Psoas muscle (tissue), 8 donors: ENCODE measurements around the gene ATP1B4. TPM values are rescaled to one million over a fixed set of nuclear protein-coding genes. Genes with fewer than 3 reads are reported as not detected.

Source experiments
- ATAC-seq, 4 donors: fragments of 200-7000 bp; cut with Tn5 transposase; one replicate each; pipeline ENCODE4 v1.9.1; 2020; ENCODE audit warnings: moderate library complexity in 3 of 4, mild to moderate bottlenecking in 2 of 4
- DNase-seq, 2 donors: peaks; one replicate each; pipeline ENCODE4 v3.0.0-alpha.2; 2020
- H3K27ac ChIP-seq: fragments of 200-600 bp; one replicate; pipeline ENCODE4 v1.8.0; 2022
- H3K27me3 ChIP-seq, 3 donors: fragments of 200-600 bp in 1 of 3; one replicate each; pipeline versions ENCODE4 v1.6.1 to v1.8.0; 2013 to 2022; ENCODE audit warnings: low read length in 2 of 3, mild to moderate bottlenecking in 2 of 3, moderate library complexity in 1 of 3; ENCODE audit not compliant: insufficient read depth in 3 of 3
- H3K36me3 ChIP-seq, 2 donors: fragments of 200-600 bp in 1 of 2; one replicate each; pipeline versions ENCODE4 v1.6.1 to v1.8.0; 2013 to 2022; ENCODE audit warnings: low read depth in 1 of 2, mild to moderate bottlenecking in 1 of 2, moderate library complexity in 1 of 2; ENCODE audit not compliant: insufficient read depth in 1 of 2
- H3K4me1 ChIP-seq: fragments of 200-600 bp; one replicate; pipeline ENCODE4 v1.8.0; 2022
- H3K4me3 ChIP-seq: fragments of 200-600 bp; one replicate; pipeline ENCODE4 v1.8.0; 2022; ENCODE audit warnings: mild to moderate bottlenecking
- H3K9me3 ChIP-seq: fragments of 200-600 bp; one replicate; pipeline ENCODE4 v1.8.0; 2022
- WGBS, 3 donors: extraction: QIAGEN DNeasy Blood & Tissue Kit; methylation state at CpG; one replicate each; pipeline versions ENCODE4 v1.1.6 to v1.1.7; 2013; 5-methylcytosine and 5-hydroxymethylcytosine counted together
- intact Hi-C, 2 donors: fragments of 100-400 bp; cut with DNase I; formaldehyde crosslinking; loops; one replicate each; pipeline versions ENCODE4 v1.11.0 to v1.14.2; 2022
- polyA plus RNA-seq, 3 donors: library from polyadenylated mRNA; stranded (reverse); fragments of 200-250 nt; gene quantifications; one replicate each; pipeline ENCODE4 v1.2.3, GENCODE V29; 2013
- total RNA-seq, 4 donors: library from RNA; stranded (reverse); fragmentation: NEBNext Ultra II Directional in 2 of 4; extraction: Animal tissue kit (Norgen Biotek cat#: 25700) in 2 of 4; gene quantifications; one replicate each; pipeline versions ENCODE4 v1.2.1 to v1.2.4, GENCODE V29; 2021 to 2023
- TF ChIP-seq, protein P1 (sequence below): fragments of 200-600 bp; IDR thresholded peaks from one replicate; pipeline ENCODE4 v1.8.0; 2022; ENCODE audit warnings: antibody characterized with exemption
- donor health status: healthy with polysubstance abuse.
- donor health status: DM: no; HTN: no; CAD: no; lungs with moderate emphysema.
- donor health status: Bipolar disorder and iron deficiency.
- donor health status: healthy.
- donor health status: DM: yes; HTN: yes; CAD: no.
- donor health status: DM: no; HTN: no; CAD: no.
- donor health status: DM: no; HTN: no; CAD: no.
- donor health status: DM: yes; HTN: yes; CAD: no.

The ATP1B4 gene
- total and polyA plus RNA-seq, 7 donors = 0.26 to 41.5 (median 7.1) TPM

DNA sequence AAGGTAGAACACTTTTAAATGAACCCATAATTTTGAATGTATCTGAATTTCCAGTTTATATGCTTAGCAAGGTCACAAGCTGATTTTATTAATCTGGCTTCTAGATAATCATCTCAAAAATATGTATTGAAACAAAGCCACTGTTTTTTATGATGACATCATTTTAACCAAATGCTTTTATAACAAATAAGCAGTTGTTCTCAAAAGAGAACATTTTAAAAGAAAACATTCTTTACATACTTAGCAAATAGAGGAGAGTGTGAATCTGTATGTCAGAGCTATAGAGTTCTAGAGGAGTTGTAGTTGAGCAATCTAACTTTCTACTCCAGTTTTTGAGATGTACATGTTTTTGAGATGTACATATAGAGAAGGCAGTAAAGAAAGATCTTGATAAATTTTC, 64.7 kb downstream of the ATP1B4 start:
- H3K27me3 ChIP-seq = no peaks in the 10 kb centered on the region
- ATAC-seq = no peak
- no peak overlapping the region for H3K27ac ChIP-seq
- H3K9me3 ChIP-seq = no peaks in the 10 kb centered on the region
- no peak overlapping the region for H3K4me3 ChIP-seq
- TF ChIP-seq, protein P1, sequence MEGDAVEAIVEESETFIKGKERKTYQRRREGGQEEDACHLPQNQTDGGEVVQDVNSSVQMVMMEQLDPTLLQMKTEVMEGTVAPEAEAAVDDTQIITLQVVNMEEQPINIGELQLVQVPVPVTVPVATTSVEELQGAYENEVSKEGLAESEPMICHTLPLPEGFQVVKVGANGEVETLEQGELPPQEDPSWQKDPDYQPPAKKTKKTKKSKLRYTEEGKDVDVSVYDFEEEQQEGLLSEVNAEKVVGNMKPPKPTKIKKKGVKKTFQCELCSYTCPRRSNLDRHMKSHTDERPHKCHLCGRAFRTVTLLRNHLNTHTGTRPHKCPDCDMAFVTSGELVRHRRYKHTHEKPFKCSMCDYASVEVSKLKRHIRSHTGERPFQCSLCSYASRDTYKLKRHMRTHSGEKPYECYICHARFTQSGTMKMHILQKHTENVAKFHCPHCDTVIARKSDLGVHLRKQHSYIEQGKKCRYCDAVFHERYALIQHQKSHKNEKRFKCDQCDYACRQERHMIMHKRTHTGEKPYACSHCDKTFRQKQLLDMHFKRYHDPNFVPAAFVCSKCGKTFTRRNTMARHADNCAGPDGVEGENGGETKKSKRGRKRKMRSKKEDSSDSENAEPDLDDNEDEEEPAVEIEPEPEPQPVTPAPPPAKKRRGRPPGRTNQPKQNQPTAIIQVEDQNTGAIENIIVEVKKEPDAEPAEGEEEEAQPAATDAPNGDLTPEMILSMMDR = no peak
- H3K4me1 ChIP-seq = no peaks in the 10 kb centered on the region
- DNase-seq = no peak
- H3K36me3 ChIP-seq = no peaks in the 10 kb centered on the region
- intact Hi-C loops = no loop called here

DNA sequence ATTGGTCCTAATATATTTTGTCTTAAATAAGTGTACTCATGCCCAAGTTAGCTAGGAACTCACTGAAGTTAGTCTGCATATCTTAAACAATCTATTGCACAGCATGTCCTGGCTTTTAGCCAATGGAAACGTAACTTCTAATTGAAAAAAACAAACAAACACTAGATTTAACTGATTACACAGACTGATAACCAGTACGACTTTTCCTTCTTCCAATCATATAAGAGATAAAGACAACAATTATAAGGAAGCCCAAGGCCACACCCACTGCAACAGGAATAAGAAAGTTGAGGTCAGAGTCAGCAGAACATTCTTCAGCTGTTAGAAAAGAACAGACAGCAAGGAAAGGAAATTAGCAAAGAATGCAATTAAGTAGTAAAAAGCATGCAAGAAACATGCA, 66.4 kb downstream of the ATP1B4 start:
- Histone ChIP-seq H3K36me3 (peaks cover 0 to 6% of the 10 kb centered on the region in 2 donors), H3K4me3 (no peak overlapping the region), H3K27ac (no peak overlapping the region), H3K4me1 (no peaks in the 10 kb centered on the region), H3K9me3 (no peaks in the 10 kb centered on the region), H3K27me3 (no peaks in the 10 kb centered on the region)
- intact Hi-C loops = no loop called here
- 10 to 16% (median 10%) methylated on average over 2 of the region's 2 CpGs for WGBS, 3 donors
- ATAC-seq (no peak), DNase-seq (no peak)
- TF ChIP-seq, protein P1 = no peak

DNA sequence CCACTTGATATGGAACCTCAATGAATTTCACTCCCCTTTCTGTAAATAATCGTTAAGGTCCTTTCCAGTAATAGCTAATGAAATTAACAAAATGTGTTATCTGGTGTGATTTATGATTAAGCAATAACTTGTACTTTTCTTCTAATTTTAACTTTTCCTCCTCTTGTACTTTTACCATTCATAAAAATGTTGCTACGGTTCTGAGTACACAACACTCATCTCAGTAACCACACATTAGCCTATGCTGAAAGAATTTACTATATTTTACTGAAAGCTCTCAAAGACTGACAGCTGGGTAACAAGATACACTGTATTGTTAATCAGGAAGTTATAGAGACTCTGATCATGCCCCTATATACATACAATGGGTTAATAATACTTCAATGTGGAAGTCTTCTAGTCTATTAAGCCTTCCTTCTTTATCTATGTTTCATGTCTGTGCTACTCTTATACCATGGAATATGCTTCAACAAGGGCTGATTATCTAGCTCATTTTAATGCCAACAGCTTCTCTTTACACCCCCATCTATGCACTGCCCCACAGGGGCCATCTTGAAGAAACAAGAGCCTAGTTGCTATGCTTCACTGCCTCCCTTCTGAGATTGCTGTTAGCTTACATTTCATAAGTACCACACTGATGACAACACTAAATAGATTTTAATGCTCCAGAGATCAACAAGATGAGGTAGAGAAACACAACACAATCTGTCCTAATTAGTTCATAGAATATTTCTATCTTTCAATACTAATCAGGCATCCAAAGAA, 68.1 kb downstream of the ATP1B4 start:
- DNase-seq (no peak), ATAC-seq (no peak)
- peaks cover 0 to 17% of the 10 kb centered on the region in 2 donors for H3K36me3 ChIP-seq
- intact Hi-C loops = no loop called here
- H3K27ac ChIP-seq = no peak overlapping the region
- TF ChIP-seq, protein P1 = no peak
- no peaks in the 10 kb centered on the region for H3K27me3 ChIP-seq
- H3K4me3 ChIP-seq = no peak overlapping the region
- H3K4me1 ChIP-seq = no peaks in the 10 kb centered on the region
- H3K9me3 ChIP-seq = no peaks in the 10 kb centered on the region
- WGBS, 3 donors = 78 to 90% (median 81%) methylated on average over 2 of the region's 2 CpGs

Other genes starting within 250 kb of the ATP1B4 start
- gene RHOXF1, start 246.2 kb upstream of the ATP1B4 start, total RNA-seq = not detected
- gene RHOXF1, start 246.2 kb upstream of the ATP1B4 start, polyA plus RNA-seq = not detected
- gene RHOXF2, start 203.5 kb upstream of the ATP1B4 start, total RNA-seq = not detected
- gene RHOXF2, start 203.5 kb upstream of the ATP1B4 start, polyA plus RNA-seq = not detected
- gene ZBTB33, start 111.3 kb upstream of the ATP1B4 start, total RNA-seq = 1 to 10 TPM; 7.5 to 8.6 (median 7.7) TPM
- gene ZBTB33, start 111.3 kb upstream of the ATP1B4 start, polyA plus RNA-seq = 10 to 100 TPM in 1 of 3 donors, 1 to 10 TPM in 2; 2.6 to 11.8 (median 3.5) TPM
- 1 to 10 TPM in 1 of 4 donors, under 1 TPM in 3; 0.06 to 2.0 (median 0.30) TPM for gene TMEM255A, start 50.6 kb upstream of the ATP1B4 start, total RNA-seq
- under 1 TPM; 0.13 to 0.38 (median 0.14) TPM for gene TMEM255A, start 50.6 kb upstream of the ATP1B4 start, polyA plus RNA-seq
- 100 to 1,000 TPM in 2 of 4 donors, 10 to 100 TPM in 2; 86.0 to 123 (median 98.2) TPM for gene LAMP2, start 107.2 kb downstream of the ATP1B4 start, total RNA-seq
- gene LAMP2, start 107.2 kb downstream of the ATP1B4 start, polyA plus RNA-seq = 10 to 100 TPM; 24.5 to 89.4 (median 39.1) TPM
- gene CUL4B, start 198.9 kb downstream of the ATP1B4 start, total RNA-seq = 10 to 100 TPM in 3 of 4 donors, 1 to 10 TPM in 1; 9.8 to 11.7 (median 11.2) TPM
- gene CUL4B, start 198.9 kb downstream of the ATP1B4 start, polyA plus RNA-seq = 10 to 100 TPM in 1 of 3 donors, 1 to 10 TPM in 2; 6.0 to 13.1 (median 6.5) TPM
- 10 to 100 TPM; 23.0 to 34.6 (median 27.7) TPM for gene MCTS1, start 242.0 kb downstream of the ATP1B4 start, total RNA-seq
- 10 to 100 TPM; 26.7 to 54.3 (median 29.5) TPM for gene MCTS1, start 242.0 kb downstream of the ATP1B4 start, polyA plus RNA-seq